ENCODE results near the gene CCRL2. TPM values are rescaled to one million over a fixed set of nuclear protein-coding genes. Genes with fewer than 3 reads are reported as not detected.

CCRL2 gene
- polyA plus RNA-seq, 1 donor from 2014 or later = not detected

DNA sequence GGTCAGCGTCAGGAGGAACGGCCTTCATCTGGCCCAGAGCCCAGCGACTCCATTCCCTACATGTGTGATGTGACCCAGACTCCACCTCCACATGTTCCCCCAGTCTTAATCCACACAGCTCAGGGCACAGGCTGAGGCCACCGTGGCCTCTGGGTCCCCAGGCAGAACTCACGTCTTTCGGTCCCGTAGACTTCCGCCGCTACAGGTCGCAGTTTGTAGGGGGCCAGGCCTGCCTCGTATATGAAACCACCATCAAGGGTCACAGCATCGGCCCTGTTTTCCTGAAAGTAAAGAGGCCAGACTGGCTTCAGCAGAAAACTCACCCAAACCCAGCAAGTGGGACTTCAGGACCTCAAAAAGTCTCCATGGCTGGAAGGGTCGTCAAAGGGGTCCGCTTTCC lies 49.1 kb downstream of the CCRL2 start:
- TF ChIP-seq TAF1 (IDR thresholded peaks at IDR 0.05; ENCODE audit: low read depth) = no peak
- TF ChIP-seq MXI1 (conservative IDR thresholded peaks at IDR 0.05; ENCODE audit: poor library complexity, severe bottlenecking) = no peak
- no peak for TF ChIP-seq POLR2AphosphoS5 (IDR thresholded peaks at IDR 0.05)
- TF ChIP-seq RAD21 (conservative IDR thresholded peaks at IDR 0.05) = no peak
- Histone ChIP-seq H3F3A (ENCODE audit: insufficient read depth, low read length, poor library complexity, severe bottlenecking) (no peaks in the 10 kb centered on the region), H3K9ac (ENCODE audit: low read length) (no peak overlapping the region), H2AFZ (ENCODE audit: low read depth, low read length) (no peak overlapping the region), H3K79me2 (replicated peaks; ENCODE audit: insufficient read depth, low read length) (no peaks in the 10 kb centered on the region), H3K36me3 (ENCODE audit: insufficient read depth, low read length) (no peaks in the 10 kb centered on the region), H3K4me2 (ENCODE audit: low read length) (no peak overlapping the region), H3K27ac (ENCODE audit: low read length) (no peak overlapping the region), H3K27me3 (ENCODE audit: insufficient read depth, low read depth, low read length) (no peaks in the 10 kb centered on the region), H3K4me3 (ENCODE audit: low read length) (no peak overlapping the region), H4K20me1 (ENCODE audit: insufficient read depth) (no peaks in the 10 kb centered on the region), H3K9me3 (ENCODE audit: low read length) (peaks cover 6% of the 10 kb centered on the region), H3K9me2 (ENCODE audit: insufficient read depth, low read length) (no peaks in the 10 kb centered on the region)

Other genes with a start within 250 kb of the CCRL2 start
- not detected in 2 replicates for gene CCR1, start 198.9 kb upstream of the CCRL2 start, polyA plus RNA-seq
- not detected in 2 replicates for gene CCR3, start 164.8 kb upstream of the CCRL2 start, polyA plus RNA-seq
- not detected in 2 replicates for gene CCR2, start 53.1 kb upstream of the CCRL2 start, polyA plus RNA-seq
- gene CCR5, start 36.3 kb upstream of the CCRL2 start, polyA plus RNA-seq = not detected in 2 replicates
- not detected in 2 replicates for gene LTF, start 57.6 kb downstream of the CCRL2 start, polyA plus RNA-seq
- not detected in 2 replicates for gene RTP3, start 90.7 kb downstream of the CCRL2 start, polyA plus RNA-seq
- gene LRRC2, start 159.0 kb downstream of the CCRL2 start, polyA plus RNA-seq = not detected in 2 replicates
- gene FAM240A, start 205.3 kb downstream of the CCRL2 start, polyA plus RNA-seq = not detected in 2 replicates

All from neural cell (in vitro differentiated cells).